HepG2 (cell line): ENCODE results near the gene NUDT22. TPM values are rescaled to one million over a fixed set of nuclear protein-coding genes. Genes with fewer than 3 reads are reported as not detected.
A peak's percentile ranks its signal among the peaks of the same experiment; 100 is the strongest.

Experiments used
- ARHGAP35 ChIP-seq: sonication (generic); formaldehyde crosslinking; IDR thresholded peaks from 2 replicates; pipeline ENCODE4 v1.9.0; 2022; ENCODE audit warnings: mild to moderate bottlenecking, inconsistent platforms, moderate library complexity, missing genetic modification reagents, borderline replicate concordance
- DR1 ChIP-seq: sonication (generic); formaldehyde crosslinking; IDR thresholded peaks from 2 replicates; pipeline ENCODE4 v1.8.0; 2021; ENCODE audit warnings: mild to moderate bottlenecking, missing genetic modification reagents, inconsistent platforms
- FOXA3 ChIP-seq: IDR thresholded peaks from 2 replicates; pipeline ENCODE4 v1.6.1; 2016; ENCODE audit warnings: missing genetic modification reagents, missing compliant biosample characterization
- GABPA ChIP-seq, 2 experiments: IDR thresholded peaks; 2 replicates each; pipeline ENCODE4 v1.6.1; 2011 to 2016; ENCODE audit warnings: low read depth in 2 of 2, low read length in 1 of 2, missing biosample characterization in 1 of 2, missing genetic modification characterization in 1 of 2
- GTF2F1 ChIP-seq: fragments of 150-350 bp; IDR thresholded peaks from 2 replicates; pipeline ENCODE4 v1.6.1; 2014; ENCODE audit warnings: low read length
- HCFC1 ChIP-seq: fragments of 150-350 bp; IDR thresholded peaks from 2 replicates; pipeline ENCODE4 v1.6.1; 2014; ENCODE audit warnings: low read depth, low read length
- HNF4G ChIP-seq, 2 experiments: sonication (generic) in 1 of 2; formaldehyde crosslinking in 1 of 2; IDR thresholded peaks; 2 replicates each; pipeline versions ENCODE4 v1.4.0 to v1.6.1; 2011 to 2020; ENCODE audit warnings: borderline replicate concordance in 2 of 2, low read depth in 2 of 2, mild to moderate bottlenecking in 2 of 2, low read length in 1 of 2, missing genetic modification reagents in 1 of 2, moderate library complexity in 1 of 2
- HOXA9 ChIP-seq: sonication (generic); formaldehyde crosslinking; IDR thresholded peaks from 2 replicates; pipeline ENCODE4 v1.8.1; 2022; ENCODE audit warnings: missing genetic modification reagents, mild to moderate bottlenecking, moderate library complexity, borderline replicate concordance
- JUND ChIP-seq: sonication (generic); formaldehyde crosslinking; IDR thresholded peaks from 2 replicates; pipeline ENCODE4 v1.8.0; 2022; ENCODE audit warnings: mild to moderate bottlenecking, missing genetic modification reagents
- KLF13 ChIP-seq: sonication (generic); formaldehyde crosslinking; IDR thresholded peaks from 2 replicates; pipeline ENCODE4 v1.4.0; 2020; ENCODE audit warnings: mild to moderate bottlenecking, missing genetic modification reagents
- MBD4 ChIP-seq: IDR thresholded peaks from 2 replicates; pipeline ENCODE4 v1.6.1; 2012; ENCODE audit warnings: low read length, inconsistent platforms, borderline replicate concordance
- MIXL1 ChIP-seq: IDR thresholded peaks from 2 replicates; pipeline ENCODE4 v1.6.1; 2016
- MTA1 ChIP-seq: sonication (generic); formaldehyde crosslinking; IDR thresholded peaks from 2 replicates; pipeline ENCODE4 v1.4.0; 2020; ENCODE audit warnings: missing genetic modification reagents, mild to moderate bottlenecking, borderline replicate concordance
- NAIF1 ChIP-seq: sonication (generic); formaldehyde crosslinking; IDR thresholded peaks from 2 replicates; pipeline ENCODE4 v1.5.0; 2020; ENCODE audit warnings: mild to moderate bottlenecking, missing genetic modification reagents, borderline replicate concordance
- NFYB ChIP-seq: sonication (generic); formaldehyde crosslinking; IDR thresholded peaks from 2 replicates; pipeline ENCODE4 v1.4.0; 2020; ENCODE audit warnings: missing genetic modification reagents
- NR2F6 ChIP-seq, 2 experiments: IDR thresholded peaks; 2 replicates each; pipeline ENCODE4 v1.6.1; 2016; ENCODE audit warnings: antibody characterized with exemption in 1 of 2, mild to moderate bottlenecking in 1 of 2
- PHF21A ChIP-seq: sonication (generic); formaldehyde crosslinking; IDR thresholded peaks from 2 replicates; pipeline ENCODE4 v1.5.0; 2020; ENCODE audit warnings: mild to moderate bottlenecking, missing genetic modification reagents
- PPARG ChIP-seq: conservative IDR thresholded peaks from 2 replicates; pipeline ENCODE4 v1.6.1; 2016; ENCODE audit warnings: missing biosample characterization, missing genetic modification reagents
- RELA ChIP-seq: sonication (generic); formaldehyde crosslinking; IDR thresholded peaks from 2 replicates; pipeline ENCODE4 v1.4.0; 2020; ENCODE audit warnings: missing genetic modification reagents
- SIN3B ChIP-seq: fragments of 150-350 bp; IDR thresholded peaks from 2 replicates; pipeline ENCODE4 v1.6.1; 2014; ENCODE audit warnings: low read length
- SP2 ChIP-seq: sonication (generic); formaldehyde crosslinking; IDR thresholded peaks from 2 replicates; pipeline ENCODE4 v1.5.1; 2020; ENCODE audit warnings: mild to moderate bottlenecking, missing genetic modification reagents
- TBL1XR1 ChIP-seq: fragments of 150-350 bp; IDR thresholded peaks from 2 replicates; pipeline ENCODE4 v1.6.1; 2014; ENCODE audit warnings: borderline replicate concordance, low read length; ENCODE audit not compliant: partially characterized antibody
- TBX2 ChIP-seq: sonication (generic); formaldehyde crosslinking; IDR thresholded peaks from 2 replicates; pipeline ENCODE4 v1.5.0; 2020; ENCODE audit warnings: missing genetic modification reagents, mild to moderate bottlenecking, borderline replicate concordance
- TSC22D2 ChIP-seq: sonication (generic); formaldehyde crosslinking; IDR thresholded peaks from 2 replicates; pipeline ENCODE4 v1.5.1; 2020; ENCODE audit warnings: missing genetic modification reagents, mild to moderate bottlenecking, borderline replicate concordance
- ZEB1 ChIP-seq: IDR thresholded peaks from 2 replicates; pipeline ENCODE4 v1.6.1; 2012; ENCODE audit warnings: mild to moderate bottlenecking, low read depth, inconsistent platforms; ENCODE audit not compliant: insufficient replicate concordance
- ZNF383 ChIP-seq: sonication (generic); formaldehyde crosslinking; IDR thresholded peaks from 2 replicates; pipeline ENCODE4 v1.4.0; 2020; ENCODE audit warnings: missing genetic modification reagents, mild to moderate bottlenecking, borderline replicate concordance
- ZNF530 ChIP-seq: sonication (generic); formaldehyde crosslinking; IDR thresholded peaks from 2 replicates; pipeline ENCODE4 v1.5.0; 2020; ENCODE audit warnings: low read depth, mild to moderate bottlenecking, missing genetic modification reagents
- ZNF576 ChIP-seq: sonication (generic); formaldehyde crosslinking; IDR thresholded peaks from 2 replicates; pipeline ENCODE4 v1.4.0; 2020; ENCODE audit warnings: mild to moderate bottlenecking, missing genetic modification reagents
- ZNF780A ChIP-seq: sonication (generic); formaldehyde crosslinking; IDR thresholded peaks from 2 replicates; pipeline ENCODE4 v1.8.0; 2022; ENCODE audit warnings: mild to moderate bottlenecking, missing genetic modification reagents, moderate library complexity
- ZNF782 ChIP-seq: sonication (generic); formaldehyde crosslinking; IDR thresholded peaks from 2 replicates; pipeline ENCODE4 v1.4.0; 2020; ENCODE audit warnings: missing genetic modification reagents, mild to moderate bottlenecking, borderline replicate concordance
- polyA plus RNA-seq, 8 experiments: library from polyadenylated mRNA; depleted of rRNA in 3 of 8; stranded (reverse) in 7 of 8; unstranded in 1 of 8; fragments of >200 nt; fragmentation: Illumina TruSeq in 4 of 8; extraction: Trizol in 4 of 8; gene quantifications; 2 replicates each; pipeline versions ENCODE4 v1.2.1 to v1.2.3, GENCODE V29; 2011 to 2016; ENCODE audit warnings: low read depth in 4 of 8, missing spikeins in 1 of 8, mixed read lengths in 1 of 8; ENCODE audit not compliant: insufficient read depth in 1 of 8
- total RNA-seq, 5 experiments: library from RNA; depleted of rRNA; stranded (reverse); fragments of >200 nt; fragmentation: Illumina TruSeq; extraction: Trizol; gene quantifications; 2 replicates each; pipeline ENCODE4 v1.2.3, GENCODE V29; 2016; ENCODE audit warnings: low read depth in 1 of 5

The NUDT22 gene
- total and polyA plus RNA-seq, 2 of the 13 experiments (the other 11 are each of a cell fraction or from before 2014, with no cell fraction given): 33.5 to 39.8 TPM

DNA sequence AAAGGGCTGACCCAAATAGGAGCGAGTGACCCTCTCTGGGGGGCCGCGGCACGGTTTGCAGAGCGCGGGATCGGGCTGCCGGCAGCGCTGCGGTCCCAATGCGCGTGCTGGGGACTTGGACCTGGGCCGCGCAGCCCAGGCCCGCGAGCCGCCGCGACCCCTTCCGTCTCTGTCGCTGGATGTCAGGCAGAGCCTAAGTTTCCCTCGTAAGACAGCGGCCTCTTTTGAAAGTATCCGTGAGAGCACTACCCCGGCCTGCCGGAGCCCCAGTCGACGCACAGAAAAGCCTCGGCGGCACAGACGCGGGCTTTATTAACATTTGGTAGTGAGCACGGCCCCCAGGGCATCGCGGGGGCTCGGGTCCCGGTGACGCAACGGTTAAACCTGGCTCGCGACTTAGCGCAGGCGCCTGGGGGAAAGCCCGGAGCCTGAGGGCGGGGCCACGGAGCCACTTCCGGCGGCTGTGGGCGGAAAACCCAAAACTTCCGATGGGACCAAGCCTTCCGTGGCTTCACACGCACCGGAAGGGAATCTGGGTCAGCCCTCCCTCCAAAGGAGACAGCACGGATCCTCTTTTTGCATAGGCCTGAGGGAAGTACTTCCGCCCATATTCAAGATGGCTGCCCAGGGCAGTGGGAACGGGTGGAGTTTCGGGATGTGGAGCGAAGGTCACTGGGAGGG, 43.6 kb downstream of the NUDT22 start (continued):
- TF ChIP-seq TBX2 (CRISPR knock-in tag) (peak; percentile 70), SIN3B (no peak), TBL1XR1 (peak; percentile 45), ARHGAP35 (0 out of 2 replicates have a peak, but pooled peaks have one; percentile 29), GTF2F1 (no peak), HNF4G (IDR thresholded peaks at IDR 0.05; ENCODE audit: borderline replicate concordance, low read depth, low read length) (peak; percentile 75), HNF4G (CRISPR knock-in tag; IDR thresholded peaks at IDR 0.05; ENCODE audit: borderline replicate concordance, low read depth) (no peak), NAIF1 (CRISPR knock-in tag) (peak; percentile 100), TSC22D2 (CRISPR knock-in tag) (peak; percentile 11; the same call in 1 of the 2 replicates), KLF13 (CRISPR knock-in tag) (no peak), MTA1 (CRISPR knock-in tag) (no peak), JUND (CRISPR knock-in tag) (no peak), ZNF782 (CRISPR knock-in tag) (peak; percentile 43; the same call in 1 of the 2 replicates), PPARG (CRISPR knock-in tag) (peak; percentile 99), ZEB1 (no peak), RELA (CRISPR knock-in tag) (peak; percentile 55; the same call in 1 of the 2 replicates), HCFC1 (peak; percentile 95), ZNF530 (CRISPR knock-in tag) (no peak), NFYB (CRISPR knock-in tag) (peak; percentile 78), ZNF383 (no peak), MBD4 (no peak), NR2F6 (IDR thresholded peaks at IDR 0.05) (peak; percentile 52), NR2F6 (CRISPR knock-in tag; IDR thresholded peaks at IDR 0.05) (peak; percentile 83), SP2 (CRISPR knock-in tag) (peak; percentile 91), ZNF780A (no peak), MIXL1 (0 out of 2 replicates have a peak, but pooled peaks have one; percentile 40), FOXA3 (peak; percentile 61; the same call in 1 of the 2 replicates), ZNF576 (CRISPR knock-in tag) (no peak), PHF21A (CRISPR knock-in tag) (peak; percentile 81), GABPA (IDR thresholded peaks at IDR 0.05; ENCODE audit: low read depth, low read length) (peak; percentile 99), GABPA (CRISPR knock-in tag; IDR thresholded peaks at IDR 0.05; ENCODE audit: low read depth) (peak; percentile 98), DR1 (CRISPR knock-in tag) (no peak), HOXA9 (0 out of 2 replicates have a peak, but pooled peaks have one; percentile 22)
